ENCODE data around the gene OR10D3. TPM values are rescaled to one million over a fixed set of nuclear protein-coding genes. Genes with fewer than 3 reads are reported as not detected.
"Not testable (repeated sequence)": the region's sequence is repeated elsewhere in the genome, so short reads cannot be mapped to it uniquely, and the experiment has no call there.

The OR10D3 gene
- total RNA-seq, 6 donors from 2014 or later = not detected

DNA sequence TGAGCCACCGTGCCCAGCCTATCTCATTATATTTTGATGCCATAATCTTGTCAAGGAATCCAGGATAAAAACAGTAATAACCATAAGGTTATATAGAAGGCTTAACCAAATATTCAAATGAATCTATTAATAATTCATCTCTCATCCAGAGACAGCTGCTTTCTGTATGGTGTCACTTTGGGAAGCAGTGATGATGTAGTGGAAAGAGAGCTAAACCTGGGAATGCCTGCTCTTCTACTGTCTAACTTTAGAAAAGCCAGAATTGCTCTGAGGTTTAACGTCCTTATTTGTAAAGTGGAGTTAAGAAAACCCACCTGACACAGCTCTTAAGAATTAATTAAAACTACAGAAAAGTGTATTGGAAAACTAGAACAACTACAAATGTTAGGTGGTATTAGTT, 29.3 kb upstream of the OR10D3 start:
- 64% methylated on average over 2 of the region's 2 CpGs for WGBS, 2 donors
- DNase-seq = no peak
- no peak for ATAC-seq (ENCODE audit: low FRiP score in 2 of 2)

DNA sequence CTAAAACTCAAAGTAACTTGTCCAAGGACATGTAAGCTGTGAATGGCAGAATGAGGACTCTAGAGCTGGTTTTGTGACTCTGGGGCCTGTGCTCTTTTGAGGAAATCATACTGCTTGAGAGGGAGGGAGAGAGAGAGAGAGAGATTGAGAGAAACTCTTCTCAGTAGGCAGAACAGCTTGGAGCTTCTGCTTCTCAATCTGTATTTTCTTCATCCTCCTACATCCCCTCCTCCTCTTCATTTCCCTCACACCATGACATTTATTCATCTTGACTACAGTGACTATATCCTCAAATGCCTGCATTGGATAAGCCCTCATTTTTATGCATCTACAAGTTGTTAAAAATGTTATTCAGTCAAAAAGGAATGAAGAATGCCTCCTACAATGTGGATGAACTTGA, 23.7 kb upstream of the OR10D3 start:
- TF ChIP-seq POLR2AphosphoS5 (IDR thresholded peaks at IDR 0.05) (no peak), POLR2A (IDR thresholded peaks at IDR 0.05) (no peak), EP300 (IDR thresholded peaks at IDR 0.05) (no peak)
- TF ChIP-seq, protein P1, sequence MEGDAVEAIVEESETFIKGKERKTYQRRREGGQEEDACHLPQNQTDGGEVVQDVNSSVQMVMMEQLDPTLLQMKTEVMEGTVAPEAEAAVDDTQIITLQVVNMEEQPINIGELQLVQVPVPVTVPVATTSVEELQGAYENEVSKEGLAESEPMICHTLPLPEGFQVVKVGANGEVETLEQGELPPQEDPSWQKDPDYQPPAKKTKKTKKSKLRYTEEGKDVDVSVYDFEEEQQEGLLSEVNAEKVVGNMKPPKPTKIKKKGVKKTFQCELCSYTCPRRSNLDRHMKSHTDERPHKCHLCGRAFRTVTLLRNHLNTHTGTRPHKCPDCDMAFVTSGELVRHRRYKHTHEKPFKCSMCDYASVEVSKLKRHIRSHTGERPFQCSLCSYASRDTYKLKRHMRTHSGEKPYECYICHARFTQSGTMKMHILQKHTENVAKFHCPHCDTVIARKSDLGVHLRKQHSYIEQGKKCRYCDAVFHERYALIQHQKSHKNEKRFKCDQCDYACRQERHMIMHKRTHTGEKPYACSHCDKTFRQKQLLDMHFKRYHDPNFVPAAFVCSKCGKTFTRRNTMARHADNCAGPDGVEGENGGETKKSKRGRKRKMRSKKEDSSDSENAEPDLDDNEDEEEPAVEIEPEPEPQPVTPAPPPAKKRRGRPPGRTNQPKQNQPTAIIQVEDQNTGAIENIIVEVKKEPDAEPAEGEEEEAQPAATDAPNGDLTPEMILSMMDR (IDR thresholded peaks at IDR 0.05) = no peak
- DNase-seq (no peak), ATAC-seq (ENCODE audit: low FRiP score in 2 of 2) (no peak)
- H3K27ac ChIP-seq = no peak overlapping the region
- H3K27me3 ChIP-seq = no peaks in the 10 kb centered on the region
- H3K4me3 ChIP-seq = no peak overlapping the region
- H3K4me1 ChIP-seq = no peaks in the 10 kb centered on the region
- H3K36me3 ChIP-seq = no peaks in the 10 kb centered on the region
- H3K9me3 ChIP-seq = no peaks in the 10 kb centered on the region

More for the DNA sequence above, 29.3 kb upstream of the OR10D3 start:
- H3K27ac ChIP-seq = no peak overlapping the region
- no peaks in the 10 kb centered on the region for H3K4me1 ChIP-seq
- TF ChIP-seq POLR2A (IDR thresholded peaks at IDR 0.05) (no peak), EP300 (IDR thresholded peaks at IDR 0.05) (no peak), POLR2AphosphoS5 (IDR thresholded peaks at IDR 0.05) (no peak)
- TF ChIP-seq, protein P1 (IDR thresholded peaks at IDR 0.05) = no peak
- H3K36me3 ChIP-seq = no peaks in the 10 kb centered on the region
- no peaks in the 10 kb centered on the region for H3K9me3 ChIP-seq
- no peak overlapping the region for H3K4me3 ChIP-seq
- no peaks in the 10 kb centered on the region for H3K27me3 ChIP-seq

DNA sequence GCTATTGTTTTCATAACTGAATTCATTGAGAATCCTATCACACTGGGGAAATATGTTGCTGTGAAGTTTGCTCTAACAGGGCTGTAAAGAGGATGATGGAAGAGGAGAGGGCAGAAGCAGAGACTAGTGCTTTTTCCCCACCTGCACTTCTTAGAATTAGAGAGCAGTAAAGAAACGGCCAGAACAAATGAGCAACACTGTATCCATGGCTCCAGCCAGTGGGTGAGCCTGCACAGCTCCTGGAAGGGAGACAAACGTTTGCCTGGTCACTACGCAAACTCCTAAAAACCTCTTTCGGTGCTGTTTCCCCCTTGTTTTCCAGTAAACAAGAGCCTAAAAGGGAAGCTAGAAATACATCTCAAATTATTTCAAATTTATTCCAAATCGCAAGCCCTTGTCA, 22.2 kb upstream of the OR10D3 start:
- WGBS, 2 donors = 69 to 75% methylated on average over 5 of the region's 5 CpGs
- Histone ChIP-seq H3K9me3 (no peaks in the 10 kb centered on the region), H3K4me1 (no peaks in the 10 kb centered on the region), H3K4me3 (no peak overlapping the region), H3K27me3 (no peaks in the 10 kb centered on the region), H3K27ac (no peak overlapping the region), H3K36me3 (no peaks in the 10 kb centered on the region)
- TF ChIP-seq EP300 (IDR thresholded peaks at IDR 0.05) (no peak), POLR2A (IDR thresholded peaks at IDR 0.05) (no peak), POLR2AphosphoS5 (IDR thresholded peaks at IDR 0.05) (no peak)
- TF ChIP-seq, protein P1 (IDR thresholded peaks at IDR 0.05) = no peak
- ATAC-seq (ENCODE audit: low FRiP score in 2 of 2) (no peak), DNase-seq (no peak)

DNA sequence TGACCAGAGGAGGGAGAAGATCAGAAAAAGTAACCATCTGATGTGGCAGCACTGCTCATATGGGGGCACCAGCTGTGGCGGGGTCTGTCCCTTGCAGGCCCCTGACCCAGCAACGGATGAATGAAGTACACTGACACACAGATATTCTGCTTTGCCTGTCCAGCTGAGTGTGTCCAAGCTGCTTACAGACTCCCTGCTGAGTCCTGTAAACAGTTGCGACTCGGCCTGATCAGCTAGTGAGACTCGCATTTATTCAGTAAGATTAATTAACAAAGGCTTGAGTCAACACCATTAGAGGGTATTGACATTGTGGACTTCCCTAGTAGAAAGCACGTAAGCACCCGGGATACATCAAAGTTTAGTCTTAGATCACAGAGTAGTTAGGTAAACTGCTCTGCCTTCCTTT, 15.3 kb upstream of the OR10D3 start:
- ATAC-seq (ENCODE audit: low FRiP score in 2 of 2) (no peak), DNase-seq (no peak)
- H3K9me3 ChIP-seq = no peaks in the 10 kb centered on the region
- H3K4me1 ChIP-seq = no peaks in the 10 kb centered on the region
- no peak overlapping the region for H3K27ac ChIP-seq
- H3K36me3 ChIP-seq = no peaks in the 10 kb centered on the region
- WGBS, 2 donors = 49 to 63% methylated on average over 7 of the region's 7 CpGs
- no peaks in the 10 kb centered on the region for H3K27me3 ChIP-seq
- H3K4me3 ChIP-seq = no peak overlapping the region
- TF ChIP-seq EP300 (IDR thresholded peaks at IDR 0.05) = no peak
- TF ChIP-seq POLR2A (IDR thresholded peaks at IDR 0.05) = no peak
- TF ChIP-seq POLR2AphosphoS5 (IDR thresholded peaks at IDR 0.05) = no peak
- TF ChIP-seq, protein P1 (IDR thresholded peaks at IDR 0.05) = no peak

DNA sequence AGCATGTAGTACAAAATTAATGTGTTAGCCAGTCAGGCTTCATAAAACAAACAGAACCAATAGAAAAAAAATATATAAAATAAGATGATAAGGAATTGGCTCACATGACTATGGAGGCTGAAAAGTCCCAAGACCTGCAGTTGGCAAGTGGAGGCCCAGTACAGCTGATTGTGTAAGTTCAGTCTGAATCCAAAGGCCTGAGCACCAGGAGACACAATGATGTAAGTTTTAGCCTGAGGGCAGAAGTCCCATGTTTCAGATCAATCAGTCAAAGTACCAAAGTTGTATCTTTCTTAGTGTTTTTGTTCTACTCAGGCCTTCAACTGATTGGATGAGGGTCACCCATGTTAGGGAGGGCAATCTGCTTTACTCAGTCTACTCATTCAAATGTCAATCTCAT, 14.3 kb upstream of the OR10D3 start:
- ATAC-seq (ENCODE audit: low FRiP score in 2 of 2) (no peak), DNase-seq (no peak)
- no peak overlapping the region for H3K27ac ChIP-seq
- H3K36me3 ChIP-seq = no peaks in the 10 kb centered on the region
- H3K27me3 ChIP-seq = no peaks in the 10 kb centered on the region
- no peaks in the 10 kb centered on the region for H3K9me3 ChIP-seq
- H3K4me3 ChIP-seq = no peak overlapping the region
- TF ChIP-seq POLR2A (IDR thresholded peaks at IDR 0.05) (no peak), POLR2AphosphoS5 (IDR thresholded peaks at IDR 0.05) (no peak), EP300 (IDR thresholded peaks at IDR 0.05) (no peak)
- TF ChIP-seq, protein P1 (IDR thresholded peaks at IDR 0.05) = no peak
- H3K4me1 ChIP-seq = no peaks in the 10 kb centered on the region

DNA sequence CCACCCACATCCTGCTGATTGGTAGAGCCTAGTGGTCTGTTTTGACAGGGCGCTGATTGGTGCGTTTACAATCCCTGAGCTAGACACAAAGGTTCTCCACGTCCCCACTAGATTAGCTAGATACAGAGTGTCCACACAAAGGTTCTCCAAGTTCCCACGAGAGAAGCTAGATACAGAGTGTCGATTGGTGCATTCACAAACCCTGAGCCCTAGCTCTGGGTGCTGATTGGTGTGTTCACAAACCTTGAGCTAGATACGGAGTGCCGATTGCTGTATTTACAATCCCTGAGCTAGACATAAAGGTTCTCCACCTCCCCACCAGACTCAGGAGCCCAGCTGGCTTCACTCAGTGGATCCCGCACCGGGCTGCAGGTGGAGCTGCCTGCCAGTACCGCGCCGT, 12.8 kb upstream of the OR10D3 start:
- not testable (repeated sequence) for ATAC-seq (ENCODE audit: low FRiP score in 2 of 2); H3K4me1 ChIP-seq; H3K9me3 ChIP-seq; H3K36me3 ChIP-seq; H3K27ac ChIP-seq; H3K27me3 ChIP-seq; H3K4me3 ChIP-seq; DNase-seq
- WGBS, 2 donors = 93 to 100% methylated on average over 1 to 12 of the region's 12 CpGs

Measured in upper lobe of left lung (tissue), 6 donors.